Natural killer cell treated with Interleukin-12 subunit alpha and Interleukin-12 subunit beta and Interleukin-15 and Interleukin-18, amount 100 ng/mL, for 72 hours (primary cell): ENCODE data around the gene INPP4B. TPM values are rescaled to one million over a fixed set of nuclear protein-coding genes. Genes with fewer than 3 reads are reported as not detected.
A peak's percentile ranks its signal among the peaks of the same experiment; 100 is the strongest.
"Not testable (repeated sequence)": the region's sequence is repeated elsewhere in the genome, so short reads cannot be mapped to it uniquely, and the experiment has no call there.

Experiments
- ATAC-seq, 2 donors: fragments of 150-1000 bp; cut with Tn5 transposase in 1 of 2; sonication (Bioruptor Pico), chemical (Tn5 transposase) in 1 of 2; 2 replicates each; pipeline ENCODE4 v1.10.0; 2021
- DNase-seq: peaks from one replicate; pipeline ENCODE4 v3.0.0; 2022; ENCODE audit warnings: low spot score
- H3K27ac Mint-ChIP-seq, 2 donors: 1 replicate in 1 of 2; 2 replicates in 1 of 2; pipeline ENCODE4 v1.8.0; 2022; ENCODE audit warnings: mixed read lengths in 2 of 2, mild to moderate bottlenecking in 1 of 2, moderate library complexity in 1 of 2
- H3K27me3 Mint-ChIP-seq, 2 donors: 1 replicate in 1 of 2; 2 replicates in 1 of 2; pipeline ENCODE4 v1.8.0; 2022; ENCODE audit warnings: mixed read lengths in 2 of 2
- H3K36me3 Mint-ChIP-seq: one replicate; pipeline ENCODE4 v1.8.0; 2022; ENCODE audit warnings: mixed read lengths
- H3K4me1 Mint-ChIP-seq, 2 donors: 1 replicate in 1 of 2; 2 replicates in 1 of 2; pipeline ENCODE4 v1.8.0; 2022; ENCODE audit warnings: low read depth in 2 of 2, mixed read lengths in 2 of 2, mild to moderate bottlenecking in 1 of 2
- H3K4me3 Mint-ChIP-seq: one replicate; pipeline ENCODE4 v1.8.0; 2022; ENCODE audit warnings: mixed read lengths
- H3K9me3 Mint-ChIP-seq: 2 replicates; pipeline ENCODE4 v1.8.0; 2022; ENCODE audit warnings: mixed read lengths
- total RNA-seq, 2 donors: library from RNA; stranded (reverse); gene quantifications; one replicate each; pipeline ENCODE4 v1.2.3, GENCODE V29; 2022

Gene INPP4B
- total RNA-seq, 2 donors from 2014 or later = 3.2 to 25.6 TPM

DNA sequence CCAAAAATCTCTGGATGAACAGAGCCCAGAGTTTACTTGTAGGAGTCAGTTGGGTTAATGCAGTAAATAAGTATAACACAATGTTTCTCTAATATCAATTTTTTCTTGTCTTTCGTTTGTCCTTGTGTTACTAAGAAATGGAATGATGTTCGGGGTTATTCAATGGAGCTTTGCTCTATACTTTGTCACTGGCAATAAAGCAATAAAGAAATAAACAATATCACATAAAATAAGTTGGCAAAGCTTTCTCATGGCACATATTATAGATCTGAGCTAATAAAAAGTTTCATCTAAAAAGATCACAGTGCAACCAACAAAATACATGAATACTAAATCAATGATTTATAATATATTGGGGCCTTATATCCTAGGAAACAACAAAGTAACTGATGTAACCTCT lies 32.7 kb downstream of the INPP4B start:
- Mint-ChIP-seq H3K27ac (no peak overlapping the region), H3K27me3 (no peaks in the 10 kb centered on the region), H3K36me3 (no peaks in the 10 kb centered on the region), H3K4me3 (no peak overlapping the region), H3K4me1 (peaks cover 6 to 8% of the 10 kb centered on the region in 2 donors), H3K9me3 (no peaks in the 10 kb centered on the region)
- DNase-seq (no peak), ATAC-seq (no peak)

DNA sequence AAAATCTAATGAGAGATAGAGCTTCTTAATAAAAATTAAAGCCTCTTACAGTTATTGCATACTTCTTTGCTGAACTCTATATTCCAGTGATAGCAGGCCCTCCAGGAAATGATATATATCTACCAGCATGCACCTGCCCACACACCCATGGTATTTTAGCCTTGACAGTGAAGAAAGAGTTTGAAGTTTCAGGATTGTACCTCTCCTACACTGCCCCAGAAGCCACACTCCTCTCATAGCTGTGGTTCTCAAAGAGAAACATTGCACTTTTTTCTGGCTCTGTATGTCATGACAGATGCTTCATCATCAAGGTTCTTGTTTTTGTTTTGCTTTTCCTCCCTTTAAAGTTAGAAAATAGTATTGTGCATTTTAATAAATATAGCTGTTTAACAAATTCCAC lies 34.0 kb downstream of the INPP4B start:
- DNase-seq (no peak), ATAC-seq (no peak)
- no peaks in the 10 kb centered on the region for H3K9me3 Mint-ChIP-seq
- no peak overlapping the region for H3K27ac Mint-ChIP-seq
- no peaks in the 10 kb centered on the region for H3K27me3 Mint-ChIP-seq
- no peaks in the 10 kb centered on the region for H3K4me1 Mint-ChIP-seq
- H3K36me3 Mint-ChIP-seq = no peaks in the 10 kb centered on the region
- H3K4me3 Mint-ChIP-seq = no peak overlapping the region

DNA sequence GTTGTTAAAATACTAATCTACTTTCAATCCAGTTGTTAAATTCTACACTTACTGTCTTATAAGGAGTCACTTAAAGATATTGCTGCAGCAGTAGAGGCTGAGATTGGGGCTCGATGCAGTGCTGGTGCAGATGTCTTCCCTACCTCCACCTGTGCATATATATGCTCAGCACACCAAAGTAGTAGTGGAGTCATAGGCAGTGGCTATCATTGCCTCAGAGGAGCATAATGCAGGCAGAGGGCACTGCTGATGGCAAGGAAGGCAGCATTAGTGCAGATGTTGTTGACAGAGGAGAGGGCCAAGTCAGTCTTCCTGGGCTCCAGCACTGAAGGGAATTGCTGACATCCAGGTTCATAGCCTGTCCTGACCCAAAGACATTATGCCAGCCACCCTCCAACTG lies 35.1 kb downstream of the INPP4B start:
- no peaks in the 10 kb centered on the region for H3K9me3 Mint-ChIP-seq
- H3K4me3 Mint-ChIP-seq = no peak overlapping the region
- no peaks in the 10 kb centered on the region for H3K4me1 Mint-ChIP-seq
- DNase-seq = no peak
- H3K27me3 Mint-ChIP-seq = no peaks in the 10 kb centered on the region
- H3K36me3 Mint-ChIP-seq = no peaks in the 10 kb centered on the region
- no peak overlapping the region for H3K27ac Mint-ChIP-seq
- ATAC-seq = no peak

DNA sequence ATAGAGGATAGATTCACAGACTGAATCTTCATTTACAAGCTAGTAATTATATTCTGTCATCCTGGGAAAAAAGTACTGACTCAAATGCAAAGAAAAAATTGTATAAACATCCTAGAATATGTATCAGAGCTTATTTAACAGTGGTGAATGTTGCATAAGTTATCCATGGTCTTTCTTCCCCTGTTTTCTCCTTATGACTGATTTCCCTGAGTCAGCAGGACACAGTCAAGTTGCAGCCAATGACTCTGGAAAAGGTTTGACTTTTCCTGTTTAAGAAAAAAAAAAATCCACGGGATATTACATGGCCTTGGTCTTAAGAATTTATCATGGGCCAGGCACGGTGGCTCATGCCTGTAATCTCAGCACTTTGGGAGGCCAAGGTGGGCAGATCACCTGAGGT lies 36.5 kb downstream of the INPP4B start:
- ATAC-seq (no peak), DNase-seq (no peak)
- H3K27ac Mint-ChIP-seq = no peak overlapping the region
- no peaks in the 10 kb centered on the region for H3K9me3 Mint-ChIP-seq
- H3K36me3 Mint-ChIP-seq = no peaks in the 10 kb centered on the region
- H3K4me3 Mint-ChIP-seq = no peak overlapping the region
- H3K27me3 Mint-ChIP-seq = no peaks in the 10 kb centered on the region
- no peaks in the 10 kb centered on the region for H3K4me1 Mint-ChIP-seq

DNA sequence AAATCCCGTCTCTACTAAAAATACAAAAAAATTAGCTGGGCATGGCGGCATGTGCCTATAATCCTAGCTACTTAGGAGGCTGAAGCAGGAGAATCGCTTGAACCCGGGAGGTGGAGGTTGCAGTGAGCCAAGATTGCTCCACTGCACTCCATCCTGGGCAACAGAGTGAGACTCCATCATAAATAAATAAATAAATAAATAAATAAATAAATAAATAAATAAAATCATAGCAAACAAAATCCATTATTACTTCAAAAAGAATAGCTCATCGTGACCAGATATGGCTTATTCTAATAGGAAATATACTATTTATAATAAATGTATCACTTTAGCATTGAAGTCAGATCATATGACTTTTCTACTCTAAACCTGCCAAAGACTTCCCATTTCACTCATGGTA lies 42.2 kb downstream of the INPP4B start:
- not testable (repeated sequence) for H3K27me3 Mint-ChIP-seq, DNase-seq, H3K9me3 Mint-ChIP-seq, H3K36me3 Mint-ChIP-seq, ATAC-seq, H3K4me1 Mint-ChIP-seq, H3K27ac Mint-ChIP-seq, H3K4me3 Mint-ChIP-seq

DNA sequence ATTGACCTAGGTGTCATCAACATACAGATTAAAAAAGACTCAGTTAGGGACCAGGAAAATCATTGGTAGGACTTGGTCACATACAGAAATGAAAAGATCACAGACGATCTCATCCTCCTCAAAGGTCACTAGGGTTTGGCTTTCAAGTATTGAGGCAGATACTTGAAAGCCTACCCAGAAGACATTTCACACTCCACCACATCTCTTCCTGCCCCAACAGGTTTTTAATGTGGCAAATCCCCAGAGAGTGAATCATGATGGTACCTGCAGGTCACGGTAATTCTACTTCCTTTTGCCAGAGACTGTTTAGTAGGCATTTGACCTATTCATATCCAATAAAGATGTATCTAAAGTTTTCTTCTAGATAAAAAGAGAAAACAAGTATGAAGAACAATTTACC lies 44.1 kb downstream of the INPP4B start:
- peaks cover 4% of the 10 kb centered on the region for H3K9me3 Mint-ChIP-seq
- H3K36me3 Mint-ChIP-seq = no peaks in the 10 kb centered on the region
- H3K4me3 Mint-ChIP-seq = no peak overlapping the region
- H3K27ac Mint-ChIP-seq = no peak overlapping the region
- ATAC-seq (no peak), DNase-seq (no peak)
- peaks cover 0 to 7% of the 10 kb centered on the region in 2 donors for H3K27me3 Mint-ChIP-seq
- H3K4me1 Mint-ChIP-seq = no peaks in the 10 kb centered on the region

DNA sequence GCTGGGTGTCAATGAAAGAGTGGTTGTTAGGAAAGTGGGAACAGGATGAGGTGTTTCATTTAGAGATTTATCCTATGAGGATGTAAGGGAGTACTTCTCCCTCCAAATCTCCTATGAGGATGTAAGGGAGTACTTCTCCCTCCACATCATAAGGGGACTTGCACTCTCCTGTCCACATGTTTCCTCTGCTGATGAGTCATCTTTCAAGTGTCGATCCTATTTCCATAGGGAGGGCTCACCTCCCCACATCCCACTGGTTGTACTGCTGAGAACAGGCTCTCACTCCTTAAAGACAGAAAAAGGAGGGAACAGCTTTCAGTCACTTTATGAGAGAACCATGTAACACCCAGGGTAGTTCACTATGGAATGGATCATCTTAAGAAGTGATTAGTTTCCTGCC lies 65.0 kb downstream of the INPP4B start:
- H3K4me3 Mint-ChIP-seq = no peak overlapping the region
- H3K9me3 Mint-ChIP-seq = no peaks in the 10 kb centered on the region
- peaks cover 0 to 5% of the 10 kb centered on the region in 2 donors for H3K4me1 Mint-ChIP-seq
- H3K27me3 Mint-ChIP-seq = no peaks in the 10 kb centered on the region
- H3K36me3 Mint-ChIP-seq = no peaks in the 10 kb centered on the region
- DNase-seq (no peak), ATAC-seq (no peak)
- H3K27ac Mint-ChIP-seq = no peak overlapping the region

DNA sequence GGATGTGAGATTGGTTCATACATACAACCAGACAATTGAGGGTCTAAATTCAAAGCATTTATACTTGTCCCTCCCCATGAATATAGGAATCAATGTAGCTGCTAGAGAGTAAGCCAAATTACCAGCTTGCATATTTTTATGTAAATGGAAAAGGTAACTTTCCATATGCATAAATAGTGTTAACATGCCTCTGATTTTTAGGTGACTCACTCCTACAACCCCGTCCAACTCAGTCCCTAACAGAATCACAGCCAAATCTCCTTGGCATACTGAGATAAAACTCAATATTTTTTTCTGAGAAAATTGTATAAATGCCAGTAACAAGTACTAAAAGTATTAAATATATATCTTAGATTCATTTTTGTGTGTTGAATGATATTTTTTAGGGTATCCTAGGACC lies 67.2 kb downstream of the INPP4B start:
- no peaks in the 10 kb centered on the region for H3K27me3 Mint-ChIP-seq
- H3K27ac Mint-ChIP-seq = no peak overlapping the region
- DNase-seq (no peak), ATAC-seq (no peak)
- H3K4me3 Mint-ChIP-seq = no peak overlapping the region
- no peaks in the 10 kb centered on the region for H3K9me3 Mint-ChIP-seq
- peaks cover 0 to 5% of the 10 kb centered on the region in 2 donors for H3K4me1 Mint-ChIP-seq
- no peaks in the 10 kb centered on the region for H3K36me3 Mint-ChIP-seq

DNA sequence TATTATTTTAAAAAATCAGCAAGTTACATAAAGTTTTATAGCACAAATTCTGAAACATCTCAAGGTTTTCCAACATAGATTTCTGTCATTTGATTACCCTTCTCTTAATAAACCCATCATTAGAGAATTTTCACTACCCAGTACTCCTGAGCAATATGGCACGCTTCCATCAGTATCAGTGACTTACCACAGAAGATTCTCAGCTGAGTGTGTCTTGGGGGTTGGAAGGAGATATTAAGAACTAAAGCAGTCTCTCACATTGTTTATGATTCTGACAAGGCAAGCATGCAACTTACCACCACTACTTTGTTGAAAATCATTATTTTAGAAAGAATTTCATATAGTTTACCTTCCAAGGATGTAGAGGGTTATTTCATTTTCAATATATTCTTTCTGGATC lies 67.7 kb downstream of the INPP4B start:
- Mint-ChIP-seq H3K4me3 (no peak overlapping the region), H3K4me1 (peaks cover 0 to 5% of the 10 kb centered on the region in 2 donors), H3K27ac (no peak overlapping the region), H3K9me3 (no peaks in the 10 kb centered on the region), H3K36me3 (no peaks in the 10 kb centered on the region), H3K27me3 (no peaks in the 10 kb centered on the region)
- DNase-seq (no peak), ATAC-seq (no peak)

DNA sequence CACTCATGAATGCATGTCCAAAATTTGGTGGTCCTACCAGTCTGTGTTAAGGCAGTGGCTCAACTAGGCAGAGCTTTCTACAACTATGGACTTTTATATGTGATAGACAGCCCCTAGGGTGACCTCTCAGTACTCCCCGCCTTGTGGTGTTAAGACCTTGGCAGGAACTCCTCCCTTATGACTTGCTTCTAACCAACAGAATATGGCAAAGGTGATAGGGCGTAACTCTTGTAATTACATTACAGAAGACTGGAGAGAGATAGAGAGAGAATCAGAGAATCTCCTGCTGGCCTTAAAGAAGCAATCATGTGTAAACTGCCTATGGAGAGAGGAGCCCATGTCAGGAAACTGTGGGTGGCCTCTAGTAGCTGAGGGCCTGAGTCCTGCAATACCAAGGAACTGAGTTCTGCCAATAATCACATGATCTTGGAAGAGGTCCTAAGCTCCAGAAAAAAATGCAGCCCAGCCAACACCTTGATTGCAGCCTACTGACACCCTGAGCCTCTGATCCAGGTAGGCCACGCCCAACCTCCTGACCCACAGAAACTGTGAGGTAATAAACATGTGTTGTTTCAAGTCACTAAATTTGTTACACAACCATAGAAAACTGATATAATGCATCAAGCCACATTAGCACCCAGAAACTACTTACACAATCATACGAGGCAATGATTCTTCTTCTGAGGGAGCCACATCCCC lies 68.9 kb downstream of the INPP4B start:
- Mint-ChIP-seq H3K27me3 (no peaks in the 10 kb centered on the region), H3K4me1 (peaks cover 0 to 5% of the 10 kb centered on the region in 2 donors), H3K4me3 (no peak overlapping the region), H3K27ac (no peak overlapping the region), H3K36me3 (no peaks in the 10 kb centered on the region), H3K9me3 (no peaks in the 10 kb centered on the region)
- peak in 1 of 2 donors; percentile 17 for ATAC-seq
- DNase-seq = no peak

DNA sequence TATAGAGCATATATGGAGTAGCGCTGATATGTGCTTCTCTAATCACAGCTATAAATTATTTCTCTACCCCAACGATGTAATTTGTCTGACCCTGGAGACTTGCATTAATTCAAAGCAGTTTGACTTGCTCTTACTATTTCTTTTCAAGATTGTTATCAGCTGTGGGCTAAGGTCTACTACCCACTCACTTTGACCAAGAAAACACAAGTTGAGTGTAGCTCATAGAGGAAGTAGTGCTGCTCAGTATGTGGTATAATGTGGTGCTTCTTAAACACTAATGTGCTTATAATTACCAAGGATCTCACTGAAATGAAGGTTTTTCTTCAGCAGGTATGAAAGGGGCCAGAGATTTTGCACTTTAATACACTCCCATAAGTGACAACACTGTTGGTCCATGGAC lies 70.1 kb downstream of the INPP4B start:
- Mint-ChIP-seq H3K27ac (no peak overlapping the region), H3K4me1 (peaks cover 0 to 5% of the 10 kb centered on the region in 2 donors), H3K27me3 (no peaks in the 10 kb centered on the region), H3K4me3 (no peak overlapping the region), H3K9me3 (no peaks in the 10 kb centered on the region), H3K36me3 (no peaks in the 10 kb centered on the region)
- ATAC-seq (no peak), DNase-seq (no peak)

DNA sequence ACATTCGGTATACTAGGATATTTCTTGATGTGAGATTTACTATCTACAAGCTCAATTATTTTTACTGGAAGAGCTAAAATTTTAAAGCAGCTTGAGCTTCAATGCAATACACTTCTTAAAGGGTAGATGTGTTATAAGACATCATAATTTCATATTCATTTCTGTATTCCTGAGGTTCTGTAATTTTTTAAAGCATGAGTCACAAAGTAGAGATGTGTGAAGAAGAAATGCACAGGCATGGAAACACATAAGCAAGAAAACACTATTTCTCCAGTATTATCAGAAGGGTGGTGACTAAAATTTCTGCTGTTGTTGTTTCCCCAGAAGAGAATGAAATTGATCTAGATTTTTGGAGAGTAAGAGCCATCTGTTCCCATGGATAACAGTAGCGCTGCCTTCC lies 72.6 kb downstream of the INPP4B start:
- Mint-ChIP-seq H3K27ac (no peak overlapping the region), H3K9me3 (peaks cover 3% of the 10 kb centered on the region), H3K36me3 (no peaks in the 10 kb centered on the region), H3K27me3 (no peaks in the 10 kb centered on the region), H3K4me3 (no peak overlapping the region), H3K4me1 (peaks cover 0 to 5% of the 10 kb centered on the region in 2 donors)
- DNase-seq (no peak), ATAC-seq (no peak)

DNA sequence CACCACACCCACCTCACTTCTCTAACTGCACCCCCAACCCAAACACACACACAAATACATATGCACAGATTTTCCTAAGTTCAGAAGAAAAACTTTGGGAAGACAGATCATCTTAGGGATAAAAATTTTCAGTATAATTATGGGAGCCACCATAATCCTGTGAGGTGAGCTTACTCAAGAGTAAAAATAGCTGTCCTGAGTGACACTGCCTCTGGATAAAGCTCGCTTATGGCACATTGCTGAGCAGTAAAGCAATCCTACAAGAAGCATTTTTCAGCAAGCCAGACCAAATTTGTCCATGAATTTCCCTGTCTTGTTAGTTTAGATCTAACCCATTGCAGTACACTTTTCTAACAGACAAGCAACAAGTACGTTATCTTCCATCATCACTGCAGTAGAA lies 83.8 kb downstream of the INPP4B start:
- Mint-ChIP-seq H3K27me3 (no peaks in the 10 kb centered on the region), H3K27ac (no peak overlapping the region), H3K4me3 (no peak overlapping the region), H3K9me3 (no peaks in the 10 kb centered on the region), H3K4me1 (no peaks in the 10 kb centered on the region), H3K36me3 (no peaks in the 10 kb centered on the region)
- no peak for DNase-seq
- ATAC-seq = no peak

DNA sequence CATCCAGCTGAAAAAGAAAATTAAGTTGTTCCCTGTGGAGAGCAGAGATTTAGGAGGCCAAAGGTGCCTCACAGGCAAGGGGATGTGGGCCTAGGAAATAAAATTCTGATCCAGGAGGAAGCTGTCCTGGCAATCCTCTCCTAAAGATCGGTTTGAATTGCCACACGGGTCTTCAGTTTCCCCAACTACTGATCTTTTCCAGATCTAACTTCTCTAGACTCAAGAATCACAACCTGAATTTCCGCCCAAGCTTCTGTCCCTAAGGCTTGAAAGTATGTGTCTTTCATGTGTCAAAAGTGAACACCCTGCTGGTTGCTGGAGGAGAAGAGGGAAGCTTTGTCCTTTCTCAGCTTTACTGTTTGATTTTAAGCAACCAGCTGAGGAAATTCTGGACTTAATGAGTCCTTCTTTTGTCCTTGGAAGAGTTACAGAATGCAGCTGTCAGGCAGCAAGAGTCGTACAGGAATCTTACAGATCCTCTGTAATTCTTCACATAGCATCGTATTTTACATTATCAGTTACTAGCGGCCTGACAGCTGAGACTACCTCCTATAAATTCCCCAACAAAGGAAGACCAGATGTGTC lies 93.8 kb downstream of the INPP4B start:
- H3K36me3 Mint-ChIP-seq = no peaks in the 10 kb centered on the region
- no peaks in the 10 kb centered on the region for H3K9me3 Mint-ChIP-seq
- ATAC-seq (no peak), DNase-seq (no peak)
- H3K4me1 Mint-ChIP-seq = no peaks in the 10 kb centered on the region
- H3K27me3 Mint-ChIP-seq = no peaks in the 10 kb centered on the region
- no peak overlapping the region for H3K4me3 Mint-ChIP-seq
- H3K27ac Mint-ChIP-seq = no peak overlapping the region
